ENCODE data around the gene FAM221B.

DNA sequence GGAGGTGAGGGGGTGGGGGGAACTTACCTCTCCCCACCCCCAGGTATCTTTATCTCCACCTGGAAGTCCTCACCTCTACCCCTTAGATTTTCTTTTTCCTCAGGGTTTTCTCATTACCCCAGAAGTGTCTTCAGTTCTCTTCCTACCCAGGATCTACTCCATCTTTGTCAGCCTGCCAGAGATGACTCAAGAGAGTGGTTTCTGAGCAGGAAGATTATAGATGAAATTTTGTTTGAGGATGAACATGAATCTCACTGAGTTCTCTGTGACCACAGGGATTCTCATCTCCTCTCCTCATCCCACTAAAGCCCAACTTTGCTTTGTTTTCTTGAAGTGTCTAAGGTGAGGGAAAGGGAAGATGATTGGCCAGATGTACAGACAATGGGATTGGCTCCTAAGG lies 8.5 kb downstream of the FAM221B start:
- TF ChIP-seq, protein P1, sequence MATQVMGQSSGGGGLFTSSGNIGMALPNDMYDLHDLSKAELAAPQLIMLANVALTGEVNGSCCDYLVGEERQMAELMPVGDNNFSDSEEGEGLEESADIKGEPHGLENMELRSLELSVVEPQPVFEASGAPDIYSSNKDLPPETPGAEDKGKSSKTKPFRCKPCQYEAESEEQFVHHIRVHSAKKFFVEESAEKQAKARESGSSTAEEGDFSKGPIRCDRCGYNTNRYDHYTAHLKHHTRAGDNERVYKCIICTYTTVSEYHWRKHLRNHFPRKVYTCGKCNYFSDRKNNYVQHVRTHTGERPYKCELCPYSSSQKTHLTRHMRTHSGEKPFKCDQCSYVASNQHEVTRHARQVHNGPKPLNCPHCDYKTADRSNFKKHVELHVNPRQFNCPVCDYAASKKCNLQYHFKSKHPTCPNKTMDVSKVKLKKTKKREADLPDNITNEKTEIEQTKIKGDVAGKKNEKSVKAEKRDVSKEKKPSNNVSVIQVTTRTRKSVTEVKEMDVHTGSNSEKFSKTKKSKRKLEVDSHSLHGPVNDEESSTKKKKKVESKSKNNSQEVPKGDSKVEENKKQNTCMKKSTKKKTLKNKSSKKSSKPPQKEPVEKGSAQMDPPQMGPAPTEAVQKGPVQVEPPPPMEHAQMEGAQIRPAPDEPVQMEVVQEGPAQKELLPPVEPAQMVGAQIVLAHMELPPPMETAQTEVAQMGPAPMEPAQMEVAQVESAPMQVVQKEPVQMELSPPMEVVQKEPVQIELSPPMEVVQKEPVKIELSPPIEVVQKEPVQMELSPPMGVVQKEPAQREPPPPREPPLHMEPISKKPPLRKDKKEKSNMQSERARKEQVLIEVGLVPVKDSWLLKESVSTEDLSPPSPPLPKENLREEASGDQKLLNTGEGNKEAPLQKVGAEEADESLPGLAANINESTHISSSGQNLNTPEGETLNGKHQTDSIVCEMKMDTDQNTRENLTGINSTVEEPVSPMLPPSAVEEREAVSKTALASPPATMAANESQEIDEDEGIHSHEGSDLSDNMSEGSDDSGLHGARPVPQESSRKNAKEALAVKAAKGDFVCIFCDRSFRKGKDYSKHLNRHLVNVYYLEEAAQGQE (IDR thresholded peaks at IDR 0.05; ENCODE audit: borderline replicate concordance): no peak
- TF ChIP-seq EP300 (conservative IDR thresholded peaks at IDR 0.05; ENCODE audit: poor library complexity, severe bottlenecking) (no peak), RAD21 (conservative IDR thresholded peaks at IDR 0.05) (no peak), TAF1 (IDR thresholded peaks at IDR 0.05; ENCODE audit: low read depth) (no peak), POLR2AphosphoS5 (IDR thresholded peaks at IDR 0.05) (no peak), SMC3 (conservative IDR thresholded peaks at IDR 0.05; ENCODE audit: poor library complexity) (no peak), EZH2 (IDR thresholded peaks at IDR 0.05; ENCODE audit: borderline replicate concordance, insufficient read depth, low read length, poor library complexity, severe bottlenecking) (no peak)
- TF ChIP-seq, protein P2, sequence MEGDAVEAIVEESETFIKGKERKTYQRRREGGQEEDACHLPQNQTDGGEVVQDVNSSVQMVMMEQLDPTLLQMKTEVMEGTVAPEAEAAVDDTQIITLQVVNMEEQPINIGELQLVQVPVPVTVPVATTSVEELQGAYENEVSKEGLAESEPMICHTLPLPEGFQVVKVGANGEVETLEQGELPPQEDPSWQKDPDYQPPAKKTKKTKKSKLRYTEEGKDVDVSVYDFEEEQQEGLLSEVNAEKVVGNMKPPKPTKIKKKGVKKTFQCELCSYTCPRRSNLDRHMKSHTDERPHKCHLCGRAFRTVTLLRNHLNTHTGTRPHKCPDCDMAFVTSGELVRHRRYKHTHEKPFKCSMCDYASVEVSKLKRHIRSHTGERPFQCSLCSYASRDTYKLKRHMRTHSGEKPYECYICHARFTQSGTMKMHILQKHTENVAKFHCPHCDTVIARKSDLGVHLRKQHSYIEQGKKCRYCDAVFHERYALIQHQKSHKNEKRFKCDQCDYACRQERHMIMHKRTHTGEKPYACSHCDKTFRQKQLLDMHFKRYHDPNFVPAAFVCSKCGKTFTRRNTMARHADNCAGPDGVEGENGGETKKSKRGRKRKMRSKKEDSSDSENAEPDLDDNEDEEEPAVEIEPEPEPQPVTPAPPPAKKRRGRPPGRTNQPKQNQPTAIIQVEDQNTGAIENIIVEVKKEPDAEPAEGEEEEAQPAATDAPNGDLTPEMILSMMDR (IDR thresholded peaks at IDR 0.05; ENCODE audit: poor library complexity, severe bottlenecking): no peak

Data from neural cell (in vitro differentiated cells).